Measurements from ENCODE around the gene ABHD12.

The ABHD12 gene

GRCh38 chr20:25303292-25304024 is 87.2 kb downstream of the ABHD12 start:
- no peak for DNase-seq

- DNase-seq = no peak
Observed at GRCh38 chr20:25302596-25302995, 88.0 kb downstream of the ABHD12 start.

DNA sequence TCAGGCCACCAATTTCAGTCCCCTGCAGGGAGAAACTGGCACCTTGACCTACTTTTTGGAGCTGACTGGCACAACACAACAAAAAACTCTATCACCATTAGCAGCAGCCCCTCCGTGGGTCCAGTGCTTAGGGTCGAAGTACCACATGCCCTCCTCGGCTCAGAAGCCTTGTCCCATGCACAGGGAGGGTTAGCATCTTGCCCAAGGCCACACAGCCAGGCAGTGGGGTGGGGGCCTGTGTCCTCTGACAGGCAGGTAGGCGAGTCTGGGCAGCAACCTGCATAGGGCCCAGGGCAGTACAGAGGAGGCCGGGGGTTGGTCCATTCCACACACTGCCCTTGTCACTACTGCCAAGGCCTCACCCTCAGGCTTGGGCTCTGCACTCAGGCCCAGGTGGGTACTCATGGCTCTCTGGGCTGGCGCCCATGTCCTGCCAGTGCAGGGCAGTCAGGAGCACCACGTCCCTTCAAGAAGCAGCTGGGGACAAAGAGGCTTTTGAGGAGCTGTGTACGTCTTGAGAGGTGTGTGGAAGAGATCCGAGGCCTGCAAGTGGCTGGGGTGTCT is 89.2 kb downstream of the ABHD12 start:
- DNase-seq = no peak

- DNase-seq = no peak
Observed at GRCh38 chr20:25300496-25301170, 90.0 kb downstream of the ABHD12 start.

- DNase-seq = no peak
Observed at GRCh38 chr20:25299806-25300205, 90.8 kb downstream of the ABHD12 start.

- DNase-seq = no peak
Observed at GRCh38 chr20:25297141-25297905, 93.3 kb downstream of the ABHD12 start.

DNA sequence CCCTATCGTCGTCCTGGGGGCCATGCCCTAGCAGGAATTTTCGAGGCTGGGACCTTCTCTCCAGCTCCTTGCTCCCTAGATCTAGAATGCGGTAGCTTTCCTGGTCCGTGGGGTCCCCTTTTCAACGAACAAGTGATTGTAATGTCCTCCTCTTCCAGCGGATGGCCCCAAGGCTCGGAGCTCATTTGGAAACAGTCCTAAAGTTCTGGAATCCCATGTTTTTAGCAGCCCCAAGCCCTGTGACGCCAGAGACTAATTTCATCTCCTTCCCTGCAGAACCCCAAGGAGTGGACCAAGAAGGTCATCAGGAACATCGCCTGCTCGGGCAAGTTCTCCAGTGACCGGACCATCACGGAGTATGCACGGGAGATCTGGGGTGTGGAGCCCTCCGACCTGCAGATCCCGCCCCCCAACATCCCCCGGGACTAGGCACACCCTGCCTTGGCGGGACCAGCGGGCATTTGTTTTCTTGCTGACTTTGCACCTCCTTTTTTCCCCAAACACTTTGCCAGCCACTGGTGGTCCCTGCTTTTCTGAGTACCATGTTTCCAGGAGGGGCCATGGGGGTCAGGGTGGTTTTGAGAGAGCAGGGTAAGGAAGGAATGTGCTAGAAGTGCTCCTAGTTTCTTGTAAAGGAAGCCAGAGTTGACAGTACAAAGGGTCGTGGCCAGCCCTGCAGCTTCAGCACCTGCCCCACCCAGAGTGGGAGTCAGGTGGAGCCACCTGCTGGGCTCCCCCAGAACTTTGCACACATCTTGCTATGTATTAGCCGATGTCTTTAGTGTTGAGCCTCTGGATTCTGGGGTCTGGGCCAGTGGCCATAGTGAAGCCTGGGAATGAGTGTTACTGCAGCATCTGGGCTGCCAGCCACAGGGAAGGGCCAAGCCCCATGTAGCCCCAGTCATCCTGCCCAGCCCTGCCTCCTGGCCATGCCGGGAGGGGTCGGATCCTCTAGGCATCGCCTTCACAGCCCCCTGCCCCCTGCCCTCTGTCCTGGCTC is 94.2 kb downstream of the ABHD12 start:
- peak; percentile 26 for DNase-seq

DNA sequence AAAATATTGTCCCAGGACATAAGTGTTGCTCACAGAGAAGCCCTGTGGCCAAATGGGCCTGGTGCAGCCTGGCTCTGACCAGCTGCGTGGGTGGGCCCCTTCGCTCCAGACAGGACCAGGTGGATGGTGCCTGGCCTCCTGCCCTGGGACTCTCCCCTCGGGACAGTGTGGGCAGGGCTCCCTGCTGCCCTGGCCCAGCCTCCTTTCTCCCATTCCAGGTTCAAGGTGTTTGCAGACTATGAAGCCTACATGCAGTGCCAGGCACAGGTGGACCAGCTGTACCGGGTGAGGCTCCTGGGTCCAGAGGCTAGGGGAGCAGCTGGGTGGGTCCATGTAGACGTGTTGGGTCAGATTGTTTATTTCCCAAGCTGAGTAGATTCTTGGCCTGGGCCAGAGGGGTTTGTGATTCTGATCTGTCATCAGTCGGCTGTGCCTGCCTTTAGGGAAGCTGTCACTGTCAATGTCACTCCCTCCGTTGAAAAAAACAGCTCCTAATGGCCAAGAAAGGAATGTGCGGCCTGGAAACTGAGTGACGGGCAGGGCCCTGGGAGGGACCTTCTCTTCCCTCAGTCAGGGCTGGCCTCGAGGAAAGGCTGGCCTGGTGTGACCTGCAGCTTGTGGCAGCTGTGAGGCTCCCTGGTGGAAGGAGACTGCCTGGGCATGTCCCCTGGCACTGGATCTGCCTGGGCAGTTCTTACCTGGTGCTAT is 95.1 kb downstream of the ABHD12 start:
- DNase-seq = no peak

GRCh38 chr20:25294459-25295385 is 95.9 kb downstream of the ABHD12 start:
- peak; percentile 58 for DNase-seq

- DNase-seq = no peak
Observed at GRCh38 chr20:25293910-25294458, 96.7 kb downstream of the ABHD12 start.

DNA sequence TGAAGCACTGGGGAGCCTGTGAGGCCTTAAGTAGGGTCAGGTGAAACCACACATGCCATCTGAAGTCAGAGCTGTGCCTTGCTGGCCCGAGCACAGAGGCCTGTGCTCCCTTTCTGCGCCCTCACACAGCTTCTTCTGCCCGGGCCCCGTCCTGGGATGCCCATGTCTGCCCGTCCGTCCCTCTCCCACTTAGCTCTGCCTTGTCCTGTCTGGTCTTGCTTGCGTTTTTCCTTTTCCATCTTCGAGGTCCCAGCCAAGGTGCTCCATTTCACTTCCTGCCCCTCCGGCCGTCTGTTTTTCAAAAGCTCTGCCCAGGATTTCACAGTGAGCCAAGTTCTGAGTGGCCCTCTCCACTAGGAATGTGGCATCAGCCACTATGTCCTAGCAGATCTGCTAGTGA is 97.1 kb downstream of the ABHD12 start:
- no peak for DNase-seq

DNA sequence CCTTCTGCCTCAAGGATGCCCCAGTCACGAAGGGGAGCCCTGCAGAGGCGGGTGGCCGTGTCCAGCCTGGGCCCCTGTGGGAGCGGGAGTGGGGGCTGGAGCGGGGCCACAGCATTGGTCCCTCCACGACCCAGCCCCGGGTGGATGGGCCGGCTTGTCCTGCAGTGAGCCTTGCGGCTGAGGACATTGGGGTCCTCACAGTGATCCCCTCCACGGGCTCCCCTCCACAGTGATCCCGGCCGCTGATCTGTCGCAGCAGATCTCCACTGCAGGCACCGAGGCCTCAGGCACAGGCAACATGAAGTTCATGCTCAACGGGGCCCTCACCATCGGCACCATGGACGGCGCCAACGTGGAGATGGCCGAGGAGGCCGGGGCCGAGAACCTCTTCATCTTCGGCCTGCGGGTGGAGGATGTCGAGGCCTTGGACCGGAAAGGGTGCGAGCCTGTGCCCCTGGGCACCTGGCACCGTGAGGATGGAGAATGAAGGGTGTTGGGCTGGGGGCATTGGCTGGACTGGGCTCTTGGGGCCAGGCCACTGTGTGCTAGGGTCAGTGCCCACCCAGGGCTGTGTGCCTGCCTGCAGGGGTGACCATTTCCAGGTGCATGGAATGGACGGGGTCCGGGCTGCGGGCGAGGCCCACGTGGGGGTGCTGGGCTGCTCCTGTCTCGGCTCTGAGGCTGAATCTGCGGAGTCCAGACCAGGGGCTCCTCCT is 98.3 kb downstream of the ABHD12 start:
- no peak for DNase-seq

DNA sequence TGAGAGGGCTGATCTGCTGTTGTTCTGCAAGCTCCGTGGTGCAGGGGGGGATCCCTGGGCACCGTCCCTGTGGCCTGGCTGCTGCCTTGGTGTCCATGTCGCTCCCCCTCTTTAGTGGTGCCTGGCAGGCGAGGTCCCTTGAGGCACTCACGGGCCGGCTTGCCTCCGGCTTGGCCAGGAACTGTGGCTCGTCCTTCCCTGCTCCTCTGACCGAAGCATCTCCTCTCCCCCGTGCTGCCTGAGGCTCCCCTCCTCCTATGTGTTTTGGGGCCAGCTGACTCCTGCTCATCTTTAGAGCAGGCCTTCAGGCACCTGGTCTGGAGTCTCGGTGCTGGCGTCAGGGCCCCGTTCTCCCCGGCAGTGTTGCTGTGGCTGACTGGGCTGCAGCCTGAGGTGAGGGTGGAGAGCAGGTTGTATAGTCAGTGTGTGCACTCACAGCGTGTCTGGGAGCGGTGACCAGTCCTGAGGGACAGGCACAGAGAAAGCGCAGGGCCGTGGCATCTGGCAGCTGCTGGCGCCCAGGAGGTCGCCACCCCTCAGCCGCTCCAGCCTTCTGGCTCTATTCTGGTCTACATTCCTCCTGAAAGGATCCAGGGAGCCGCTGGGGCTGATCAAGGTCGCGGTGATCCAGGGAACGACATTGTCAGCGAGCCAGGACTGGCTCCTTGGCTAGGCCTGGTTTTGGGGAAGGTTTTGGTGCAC is 99.1 kb downstream of the ABHD12 start:
- no peak for DNase-seq

- DNase-seq = no peak
Observed at GRCh38 chr20:25290646-25291431, 99.8 kb downstream of the ABHD12 start.

DNA sequence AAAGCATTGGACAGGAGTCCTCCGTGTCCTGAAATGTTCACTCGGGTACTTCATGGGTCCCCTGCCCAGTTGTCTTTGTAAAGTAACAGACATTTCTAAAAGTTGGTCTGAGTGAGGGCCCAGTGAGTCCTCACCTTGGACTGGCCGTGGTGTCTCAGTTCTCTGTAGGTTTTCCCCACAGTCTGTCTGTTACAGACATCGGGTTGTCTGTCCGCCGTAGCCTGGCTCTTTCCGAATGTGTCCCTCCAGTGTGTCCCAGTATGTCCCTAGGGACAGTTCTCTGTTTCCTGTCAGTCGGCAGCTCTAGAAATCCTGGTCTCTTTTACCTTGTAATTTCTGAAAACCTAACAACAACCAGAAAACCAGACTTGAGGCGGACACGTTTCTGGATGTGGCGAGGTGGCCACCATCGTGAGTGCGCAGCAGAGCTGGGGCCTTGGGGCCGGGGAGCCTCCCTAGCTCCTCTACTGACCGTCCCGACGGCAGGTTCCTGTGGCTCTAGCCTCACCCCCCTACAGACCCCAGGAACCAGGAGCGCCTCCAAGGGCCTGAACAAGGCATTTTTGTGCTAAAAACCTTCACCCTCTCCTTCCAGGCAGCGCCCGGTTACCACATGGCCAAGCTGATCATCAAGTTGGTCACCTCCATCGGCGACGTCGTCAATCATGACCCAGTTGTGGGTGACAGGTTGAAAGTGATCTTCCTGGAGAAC is 100.6 kb downstream of the ABHD12 start:
- no peak for DNase-seq

- DNase-seq = no peak
Observed at GRCh38 chr20:25288291-25289181, 102.1 kb downstream of the ABHD12 start.

All from CD4-positive, alpha-beta T cell treated with Interleukin-12 subunit alpha and Interleukin-12 subunit beta, for 1 hour (primary cell).